DMS53 (cell line): Measurements from ENCODE around the gene MRM2.
"Not testable (repeated sequence)": the region's sequence is repeated elsewhere in the genome, so short reads cannot be mapped to it uniquely, and the experiment has no call there.

Source experiments
- DNase-seq: peaks from one replicate; lab custom pipeline; 2025; lab: John Stamatoyannopoulos, UW

The MRM2 gene

GRCh38 chr7:2241580-2242540 lies at the start of gene MRM2, which contains the start of gene NUDT1:
TSS of gene MRM2 (minus strand) at chr7:2242205. CDS start at chr7:2242169, 36 bp downstream.
TSS of gene NUDT1 (plus strand) at chr7:2242226. CDS start at chr7:2244575, 2,349 bp downstream.
- DNase-seq: peak; percentile 91

GRCh38 chr7:2290877-2291276 lies 48.9 kb upstream of the MRM2 start:
- no peak for DNase-seq

GRCh38 chr7:2289621-2290020 lies 47.6 kb upstream of the MRM2 start:
- DNase-seq: no peak

GRCh38 chr7:2289111-2289586 lies 47.1 kb upstream of the MRM2 start:
- no peak for DNase-seq

GRCh38 chr7:2288503-2288902 lies 46.5 kb upstream of the MRM2 start:
- DNase-seq: no peak

GRCh38 chr7:2287745-2288144 lies 45.7 kb upstream of the MRM2 start:
- DNase-seq: no peak

- DNase-seq: no peak
These were observed 41.1 kb upstream of the MRM2 start for GRCh38 chr7:2283074-2283473.

- no peak for DNase-seq
These were observed 40.3 kb upstream of the MRM2 start for GRCh38 chr7:2282185-2282751.

- DNase-seq: no peak
These were observed 39.5 kb upstream of the MRM2 start for GRCh38 chr7:2281541-2281940.

- no peak for DNase-seq
These were observed 38.4 kb upstream of the MRM2 start for GRCh38 chr7:2280424-2280823.

GRCh38 chr7:2279896-2280295 lies 37.9 kb upstream of the MRM2 start:
- no peak for DNase-seq

- DNase-seq: no peak
These were observed 36.0 kb upstream of the MRM2 start for GRCh38 chr7:2278026-2278425.

GRCh38 chr7:2276107-2276506 lies 34.1 kb upstream of the MRM2 start:
- no peak for DNase-seq

GRCh38 chr7:2275101-2275500 lies 33.1 kb upstream of the MRM2 start:
- no peak for DNase-seq

GRCh38 chr7:2274666-2275065 lies 32.7 kb upstream of the MRM2 start:
- DNase-seq: no peak

- no peak for DNase-seq
These were observed 31.9 kb upstream of the MRM2 start for GRCh38 chr7:2273866-2274265.

- no peak for DNase-seq
These were observed 30.0 kb upstream of the MRM2 start for GRCh38 chr7:2272031-2272430.

GRCh38 chr7:2271273-2272026 lies 29.4 kb upstream of the MRM2 start:
- DNase-seq: no peak

GRCh38 chr7:2270495-2270894 lies 28.5 kb upstream of the MRM2 start:
- DNase-seq: no peak

GRCh38 chr7:2269991-2270460 lies 28.0 kb upstream of the MRM2 start:
- no peak for DNase-seq

GRCh38 chr7:2269089-2269990 lies 27.3 kb upstream of the MRM2 start:
- DNase-seq: not testable (repeated sequence)
